ENCODE measurements around the gene KIF16B.

Gene KIF16B

DNA sequence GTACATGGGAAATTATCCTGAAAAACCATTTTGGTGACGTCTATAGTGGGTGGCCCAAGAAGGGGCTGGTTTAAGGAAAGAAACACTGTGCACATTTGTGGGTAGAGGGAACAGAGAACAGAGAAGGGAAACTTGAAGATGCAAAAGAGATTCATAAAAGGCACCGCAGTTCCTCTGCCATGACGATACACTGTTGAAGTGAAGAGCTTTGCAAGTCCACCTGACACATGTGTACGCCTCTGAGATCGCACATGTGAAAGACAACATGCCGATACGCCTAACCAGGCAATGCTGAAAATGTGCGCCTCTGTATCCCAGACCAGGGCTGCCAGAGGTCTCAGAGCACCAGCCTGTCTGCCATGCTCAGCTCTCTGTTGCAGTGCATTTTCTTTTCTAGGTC is 180.9 kb downstream of the KIF16B start:
- no peak for DNase-seq

DNA sequence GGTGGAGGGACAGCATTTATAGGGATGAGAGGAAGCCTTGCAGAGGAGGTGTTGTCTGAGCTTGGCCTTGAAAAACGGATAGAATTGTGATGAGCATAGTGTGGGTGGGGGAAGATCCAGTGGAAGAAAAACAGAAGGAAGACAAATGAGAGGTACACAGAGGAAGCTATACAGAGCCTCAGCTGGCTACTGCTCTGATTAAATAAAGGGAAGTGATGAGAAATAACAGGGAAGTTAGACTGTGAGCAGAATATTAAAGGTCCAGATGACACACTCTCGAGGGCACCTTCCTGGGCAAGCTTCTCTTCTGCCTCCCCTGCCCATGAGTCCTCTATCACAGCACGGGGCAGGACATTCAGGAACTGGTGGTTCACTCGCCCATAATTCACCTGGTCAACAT is 182.3 kb downstream of the KIF16B start:
- DNase-seq, result peak; percentile 47 to 68

DNA sequence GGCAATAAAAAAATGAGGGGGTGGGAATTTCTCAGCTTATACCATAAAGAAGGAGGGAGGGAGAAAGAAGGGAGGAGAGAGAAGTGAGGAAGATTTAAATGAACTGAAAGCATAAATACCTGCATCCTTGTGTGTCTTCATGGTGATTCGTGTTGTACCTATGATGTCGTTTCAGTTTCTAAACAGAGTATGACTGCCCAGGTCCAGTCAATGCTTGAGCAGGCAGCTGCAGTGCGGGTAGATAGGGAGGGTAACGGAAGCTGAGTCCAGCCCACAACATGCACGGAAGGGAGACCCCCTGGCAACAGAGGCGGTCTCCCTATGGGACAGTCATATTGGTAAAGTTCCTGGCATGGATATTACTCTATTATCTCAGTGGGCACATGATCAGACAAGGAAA is 184.5 kb downstream of the KIF16B start:
- no peak for DNase-seq

DNA sequence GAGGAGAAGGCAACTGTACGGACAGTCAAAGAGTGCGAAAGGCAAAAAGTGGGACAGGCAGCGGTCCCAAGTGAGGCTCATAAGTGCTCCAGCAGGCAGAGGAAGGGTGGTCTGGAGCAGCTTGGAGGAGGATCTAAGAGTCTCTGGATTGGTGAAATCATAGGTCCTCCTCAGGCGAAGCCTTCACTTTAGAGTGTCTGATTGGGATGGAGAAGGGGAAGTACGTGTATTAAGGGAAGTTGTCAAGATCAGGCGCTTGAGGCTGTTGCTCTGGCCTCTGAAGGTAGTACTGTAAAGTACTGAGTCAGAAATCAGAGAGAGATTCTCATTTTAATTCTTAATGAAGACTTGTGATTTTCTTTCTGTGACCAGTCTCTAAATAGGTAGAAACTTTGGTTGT is 185.6 kb downstream of the KIF16B start:
- DNase-seq, result peak; percentile 50 to 59

DNA sequence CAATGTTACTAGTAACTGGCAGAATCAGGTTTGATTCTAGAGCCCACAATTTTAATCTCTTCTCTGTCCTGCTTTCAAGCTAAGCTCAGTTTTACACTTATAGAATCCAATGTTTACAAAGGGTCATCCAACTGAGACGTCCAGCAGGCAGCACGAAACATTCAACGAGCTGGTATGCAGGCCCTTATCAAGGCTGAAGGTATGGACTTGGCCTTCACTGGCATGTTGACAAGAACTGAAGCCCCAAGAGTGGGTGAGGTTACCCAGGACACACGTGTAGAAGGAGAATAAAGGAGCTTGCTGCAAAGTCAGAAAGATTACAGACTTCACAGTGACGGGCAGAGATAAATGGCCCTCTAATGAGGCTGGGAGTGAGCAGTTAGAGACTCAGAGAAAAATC is 187.4 kb downstream of the KIF16B start:
- DNase-seq, result no peak

DNA sequence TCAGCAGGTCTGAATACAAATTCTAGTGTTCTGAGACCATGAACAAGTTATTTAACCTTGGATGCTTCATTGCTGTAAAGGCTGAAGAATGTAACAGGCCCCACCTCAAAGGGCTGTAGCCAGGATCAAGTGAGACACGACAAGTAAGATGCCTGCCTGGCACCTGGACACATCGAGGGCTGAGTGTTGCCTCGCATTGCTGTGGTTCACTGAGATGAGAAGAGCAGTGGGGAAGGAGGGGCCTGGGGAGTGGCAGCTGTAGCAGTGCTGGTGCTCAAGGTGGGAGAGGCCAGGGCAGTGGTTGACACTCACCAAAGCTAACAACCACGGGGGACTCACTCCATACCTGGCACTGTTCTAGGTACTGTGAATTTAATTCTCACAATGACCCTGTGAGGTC is 187.8 kb downstream of the KIF16B start:
- no peak for DNase-seq

DNA sequence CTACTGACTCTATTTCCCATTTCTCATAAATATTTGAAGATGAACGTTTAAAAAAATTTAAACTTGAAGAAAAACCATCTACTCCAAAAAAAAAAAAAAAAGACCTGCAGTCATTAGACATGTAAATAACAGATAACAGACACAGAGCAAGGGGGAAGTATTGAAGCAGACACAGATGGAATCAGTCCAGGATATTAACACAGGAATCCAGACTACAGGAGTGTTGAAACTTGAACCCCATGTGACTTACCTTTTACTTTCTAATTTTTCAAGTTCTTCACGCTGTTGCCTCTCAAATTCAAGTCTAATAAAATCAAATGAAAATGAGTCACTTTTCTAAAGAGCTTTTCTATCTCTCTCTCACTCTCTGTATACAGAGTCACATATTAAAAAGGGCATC is 191.8 kb downstream of the KIF16B start:
- no peak for DNase-seq

DNA sequence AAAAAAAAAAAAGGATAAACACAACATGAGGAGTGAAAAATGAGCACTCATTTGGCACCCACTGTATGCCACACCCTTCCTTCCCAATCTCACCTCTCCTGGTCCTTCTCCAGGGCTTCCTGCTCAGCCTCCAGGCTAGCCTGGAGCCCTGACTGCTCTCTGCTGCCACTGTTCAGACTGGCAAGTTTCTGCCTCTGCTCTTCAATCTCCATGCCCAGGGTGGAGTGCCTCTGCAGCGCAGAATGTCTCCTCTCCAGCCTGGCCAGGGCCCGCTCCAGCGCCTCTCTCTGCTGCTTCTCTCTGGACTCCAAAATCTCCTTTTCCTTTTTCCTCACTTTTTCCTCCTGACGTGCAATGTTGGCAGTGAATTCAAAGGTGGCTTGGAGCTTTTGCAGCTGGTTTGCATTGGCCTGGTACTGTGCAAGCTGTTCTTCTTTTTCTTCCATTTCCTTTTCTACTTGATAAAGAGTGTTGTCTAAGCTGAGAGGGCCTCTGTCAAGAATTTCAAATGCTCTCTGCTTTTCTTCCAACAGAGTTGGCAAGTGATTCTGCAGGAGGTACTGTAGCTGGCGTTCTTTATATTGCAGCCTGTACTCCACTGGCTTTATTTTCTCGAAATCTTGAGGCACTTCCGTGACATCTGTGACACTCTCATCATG is 194.4 kb downstream of the KIF16B start:
- DNase-seq, result no peak

DNA sequence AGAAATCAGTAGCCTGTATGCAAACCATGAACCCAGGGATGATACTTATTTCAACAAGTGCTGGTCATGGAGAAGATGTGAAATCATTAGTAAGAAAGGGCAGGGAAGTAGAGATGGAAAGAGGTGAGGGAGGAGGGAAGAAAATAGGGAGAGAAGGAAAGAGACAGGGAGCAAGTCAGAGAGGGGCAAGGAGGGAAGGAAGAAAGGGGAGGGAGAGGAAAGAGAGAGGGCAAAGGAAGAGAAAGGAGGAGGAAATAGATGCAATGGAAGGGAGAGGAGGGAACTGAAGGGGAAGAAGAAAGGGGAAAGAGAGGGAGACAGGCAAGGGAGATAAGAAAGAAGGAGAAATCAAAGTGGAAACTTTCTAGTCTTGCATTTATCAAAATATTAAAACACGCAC is 195.1 kb downstream of the KIF16B start:
- DNase-seq, result no peak

DNA sequence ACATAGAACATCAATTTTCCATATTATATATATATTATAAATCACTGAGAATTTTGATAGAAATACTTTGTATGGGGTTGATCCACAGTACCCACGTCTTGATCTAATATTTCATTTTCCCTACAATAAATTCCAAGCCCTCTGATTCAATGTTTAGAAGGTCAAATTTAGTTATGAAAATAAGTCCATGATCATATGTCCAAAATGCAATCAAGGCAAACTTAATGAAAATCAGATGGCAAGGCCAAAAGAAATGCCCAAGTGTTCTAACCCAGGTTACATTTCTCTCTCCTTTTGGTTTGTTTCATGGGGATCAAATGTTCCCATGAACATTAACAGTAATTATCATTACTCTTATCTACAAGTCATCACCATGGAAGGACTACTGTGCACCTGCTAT is 203.8 kb downstream of the KIF16B start:
- DNase-seq, result no peak

DNA sequence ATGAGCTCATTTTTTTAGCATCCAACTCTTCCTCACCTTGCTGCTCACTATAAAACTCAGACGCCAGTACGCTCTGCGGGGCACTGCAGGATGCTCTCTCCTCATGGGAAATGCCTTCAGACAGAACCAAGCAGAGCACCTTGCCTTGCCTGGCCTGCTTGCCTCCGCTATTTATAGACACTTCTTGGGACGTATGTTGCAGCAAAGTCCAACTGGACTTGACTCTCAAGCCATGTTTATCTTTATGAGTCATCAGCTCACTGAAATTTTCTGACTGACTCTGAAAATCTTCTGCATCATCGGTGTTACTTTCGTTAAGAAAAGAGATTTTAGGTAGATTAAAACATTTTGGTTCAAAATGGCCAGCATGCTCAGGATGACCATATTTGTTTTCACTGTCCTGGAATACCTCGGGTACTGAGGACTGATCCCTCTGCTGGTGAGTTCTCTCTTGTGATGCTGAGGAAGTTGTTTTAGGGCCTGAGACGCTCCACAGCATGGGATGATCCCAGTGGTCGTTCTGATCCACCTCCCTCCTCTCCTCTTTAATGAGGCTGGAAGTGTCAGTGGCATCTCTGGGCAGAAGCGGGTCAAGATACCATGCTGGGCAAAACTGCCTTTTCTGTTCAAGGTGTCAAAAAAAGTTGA is 204.5 kb downstream of the KIF16B start:
- DNase-seq, result no peak

DNA sequence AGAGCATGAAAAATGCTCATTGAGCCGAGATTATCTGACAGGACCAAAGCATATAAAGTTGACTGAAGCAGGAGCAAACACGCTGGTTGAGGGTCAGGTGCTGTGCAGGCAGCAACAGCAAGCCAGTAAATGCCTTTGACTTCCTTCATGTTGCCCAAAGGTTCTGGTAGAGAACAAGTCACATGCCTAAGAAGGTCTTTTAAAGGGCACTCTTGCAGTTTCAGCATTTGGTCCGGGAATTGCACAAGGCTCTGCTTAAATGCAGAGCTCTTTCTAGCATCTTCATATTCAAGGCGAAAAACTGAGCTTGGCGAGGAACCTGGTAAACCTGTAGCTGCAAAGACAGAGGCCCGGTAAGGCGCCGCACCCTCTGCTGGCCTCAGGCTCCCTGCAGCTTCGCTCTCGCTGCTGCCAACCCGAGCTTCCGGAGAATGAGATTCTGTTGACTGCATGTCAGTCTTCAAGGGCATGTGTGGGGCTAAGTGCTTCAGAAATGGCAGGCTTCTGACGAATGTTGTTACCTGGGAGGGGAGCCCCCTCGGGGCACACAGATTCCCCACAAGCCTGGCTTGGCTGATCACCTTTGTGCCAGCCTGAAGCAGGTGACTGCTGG is 205.2 kb downstream of the KIF16B start:
- DNase-seq, result no peak

DNA sequence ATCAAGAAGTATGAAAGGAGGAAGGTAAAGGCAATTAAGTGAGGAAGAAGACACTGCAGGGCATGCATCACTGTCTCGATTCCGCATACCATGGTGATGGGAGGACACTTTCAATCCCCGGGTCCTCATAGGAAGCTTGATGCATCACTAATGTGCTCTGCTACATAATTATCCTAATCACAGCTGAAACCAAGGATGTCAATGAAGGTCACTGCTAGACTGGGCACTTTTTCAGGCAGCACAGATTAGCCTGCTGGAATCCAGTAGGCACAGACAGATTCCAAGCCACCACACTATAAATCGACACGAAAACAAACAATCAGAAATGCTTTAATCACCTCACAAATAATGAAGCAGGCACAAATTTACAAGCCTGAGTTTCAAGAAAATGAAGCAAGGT is 206.7 kb downstream of the KIF16B start:
- no peak for DNase-seq

DNA sequence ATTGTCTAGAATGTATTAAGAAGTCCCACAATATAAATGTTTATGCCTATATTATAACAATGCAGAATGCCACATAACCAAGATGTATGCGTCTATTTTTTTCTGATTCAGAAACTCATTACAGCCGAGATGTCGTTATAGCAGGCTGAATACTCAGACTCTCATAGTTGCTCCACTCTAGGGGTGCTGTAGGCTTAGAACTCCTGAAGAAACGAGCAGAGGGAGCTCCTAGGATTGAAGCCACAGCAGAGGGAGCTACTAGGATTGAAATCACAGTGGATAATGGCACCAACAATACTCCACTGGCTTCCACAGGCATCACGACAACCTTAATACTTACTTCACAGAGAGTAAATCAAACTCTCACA is 208.9 kb downstream of the KIF16B start:
- no peak for DNase-seq

DNA sequence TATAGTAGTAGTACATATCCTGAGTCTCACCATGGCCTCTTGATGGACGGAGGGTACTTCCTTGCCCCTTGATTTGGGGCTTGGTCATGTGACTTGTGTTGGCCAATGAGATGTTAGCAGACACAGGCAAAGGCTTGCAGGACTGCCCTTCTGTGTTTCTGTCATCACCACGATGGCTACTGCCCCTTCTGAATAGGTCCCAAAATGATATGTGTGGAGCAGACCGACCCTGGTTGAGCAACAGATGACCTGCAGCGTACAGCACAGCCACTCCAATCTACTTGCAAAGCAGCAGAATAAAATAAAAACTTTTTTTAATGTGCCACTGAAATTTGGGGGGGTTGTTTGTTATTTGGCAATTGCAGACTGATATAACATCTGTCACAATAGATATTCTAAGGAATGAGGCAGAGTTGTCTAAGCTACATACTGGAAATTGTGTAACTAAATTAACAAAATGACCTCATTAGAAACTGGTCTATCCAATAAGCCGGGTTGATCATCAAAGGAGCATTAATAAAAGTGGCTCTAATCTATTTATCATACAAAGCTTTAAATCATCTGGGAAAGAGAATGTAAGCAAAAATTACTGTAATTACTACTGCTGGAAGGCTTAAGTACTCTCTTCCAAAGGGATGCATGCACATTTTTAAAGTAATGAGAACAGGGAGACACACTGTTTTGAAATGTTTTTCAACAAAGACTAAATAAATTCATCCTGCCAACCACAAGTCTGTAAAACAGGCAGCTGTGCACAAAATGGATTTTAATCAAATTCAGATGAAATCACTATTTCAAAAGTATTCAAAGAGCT is 209.5 kb downstream of the KIF16B start:
- DNase-seq, result no peak

DNA sequence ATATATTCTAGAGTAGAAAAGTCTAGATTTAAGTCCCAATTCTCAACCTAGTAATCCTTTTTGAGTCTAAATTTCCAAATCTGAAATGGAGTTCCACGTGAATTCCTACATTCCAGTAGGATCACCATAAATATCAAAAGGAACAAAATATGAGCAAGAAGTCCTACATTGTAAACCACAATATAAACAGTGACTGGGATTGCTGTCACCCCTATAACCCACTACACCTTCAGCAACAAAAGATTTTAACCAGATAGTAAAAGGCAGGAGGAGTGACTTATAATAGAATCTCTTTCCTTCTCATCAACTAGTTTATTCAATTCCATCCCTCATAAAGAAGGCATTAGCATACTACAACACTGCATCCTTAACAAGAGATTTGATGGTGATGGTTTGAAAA is 210.6 kb downstream of the KIF16B start:
- DNase-seq, result no peak

DNA sequence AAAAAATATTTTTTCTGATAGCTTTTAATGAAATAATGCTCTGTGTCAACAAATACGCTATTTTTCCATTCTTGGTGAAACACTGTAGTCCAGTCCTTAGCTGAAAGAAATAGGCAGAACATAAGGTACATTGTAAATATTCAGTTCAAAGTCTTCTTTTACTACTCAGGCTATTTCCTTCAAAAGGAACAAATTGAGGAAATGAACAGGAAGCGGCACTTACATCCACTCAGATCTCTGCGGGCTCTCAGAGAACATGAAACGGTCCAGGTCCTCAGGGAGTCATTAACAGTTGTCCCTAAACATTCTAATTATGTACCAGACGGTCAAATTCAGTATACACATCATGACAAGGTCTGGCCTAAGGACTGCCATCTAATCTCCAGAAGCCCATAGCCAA is 212.6 kb downstream of the KIF16B start:
- DNase-seq, result no peak

DNA sequence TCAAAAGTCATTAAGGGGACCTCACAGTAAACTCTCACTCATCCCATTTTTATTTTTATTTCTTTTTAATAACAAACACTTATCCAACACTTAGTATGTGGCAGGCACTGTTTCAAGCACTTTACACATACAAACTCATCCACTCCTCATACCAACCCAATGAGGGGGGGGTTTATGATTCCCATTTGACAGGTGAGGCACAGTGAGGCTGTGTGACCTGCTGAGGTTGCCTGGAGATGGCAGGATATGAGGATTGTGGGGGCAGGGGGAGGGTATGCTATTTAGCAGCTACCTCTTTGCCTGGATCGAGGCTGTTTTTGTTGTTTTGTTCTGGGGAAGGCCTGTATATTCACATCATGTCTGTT is 219.8 kb downstream of the KIF16B start:
- no peak for DNase-seq

DNA sequence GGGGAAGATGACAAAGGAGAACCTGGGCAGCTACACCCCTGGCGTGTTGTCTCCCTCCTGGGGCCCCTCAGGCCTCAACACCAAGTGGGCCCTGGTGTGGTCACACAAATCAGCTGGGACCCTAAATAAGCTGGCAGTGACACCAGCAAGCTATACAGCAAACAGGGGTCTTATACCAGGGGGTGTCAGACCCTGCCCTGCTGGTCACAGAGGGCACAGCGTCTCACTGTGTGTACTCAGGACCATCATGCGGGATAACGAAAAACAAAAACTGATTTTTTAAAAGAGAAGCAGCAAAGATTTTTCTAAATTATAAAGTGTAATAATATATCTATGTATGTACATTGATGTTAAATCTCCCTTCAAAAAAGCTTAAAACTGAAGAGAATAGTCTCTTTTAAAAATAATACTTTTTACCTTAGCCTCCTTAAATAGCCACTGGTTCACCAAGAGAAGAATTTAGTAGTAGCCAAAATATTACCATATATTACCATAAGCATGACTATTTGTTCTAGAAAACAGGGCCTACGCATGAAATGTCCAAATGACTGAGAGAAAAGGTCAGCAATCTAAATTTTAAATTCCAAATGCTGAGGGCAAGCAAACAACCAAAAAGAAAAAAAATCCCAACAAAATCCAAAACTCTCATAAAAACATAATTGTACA is 220.4 kb downstream of the KIF16B start:
- no peak for DNase-seq

DNA sequence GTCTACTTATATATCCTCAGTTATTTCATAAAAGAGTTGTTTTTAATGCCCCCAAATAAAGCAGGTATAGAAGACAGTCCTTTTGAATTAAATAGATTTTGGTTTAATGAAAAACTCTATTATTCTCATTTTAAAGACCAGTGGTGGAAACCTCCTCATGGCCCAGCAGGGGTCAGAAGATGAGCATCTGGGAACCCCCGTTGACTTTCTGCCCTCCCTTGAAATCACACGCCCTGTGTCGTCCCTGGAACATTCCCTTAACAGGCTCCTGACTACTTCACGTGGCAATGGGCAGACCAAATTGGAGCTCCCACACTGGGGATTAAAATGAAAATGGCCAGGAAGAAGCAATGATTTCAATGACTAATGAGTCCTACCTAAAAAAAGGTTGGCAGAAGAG is 220.9 kb downstream of the KIF16B start:
- DNase-seq, result no peak

DNA sequence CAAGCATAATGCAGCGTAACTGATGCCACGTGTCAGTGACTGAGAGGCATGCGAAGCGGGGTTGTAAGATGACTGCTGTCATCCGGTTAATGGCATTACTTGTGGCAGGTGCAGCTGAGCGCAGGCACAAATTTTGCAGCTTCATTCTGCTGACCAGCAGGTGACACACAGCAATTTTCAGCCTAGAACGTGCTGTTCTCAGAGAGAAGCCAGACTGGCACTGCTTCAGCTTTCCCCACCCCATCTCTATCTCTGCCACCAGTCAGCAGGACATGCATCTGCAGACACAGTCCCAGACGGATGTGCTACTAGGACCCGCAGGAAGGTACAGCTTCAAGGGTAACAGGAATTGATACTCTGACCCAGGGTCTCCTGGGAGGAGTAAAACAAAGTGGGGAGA is 221.8 kb downstream of the KIF16B start:
- no peak for DNase-seq

DNA sequence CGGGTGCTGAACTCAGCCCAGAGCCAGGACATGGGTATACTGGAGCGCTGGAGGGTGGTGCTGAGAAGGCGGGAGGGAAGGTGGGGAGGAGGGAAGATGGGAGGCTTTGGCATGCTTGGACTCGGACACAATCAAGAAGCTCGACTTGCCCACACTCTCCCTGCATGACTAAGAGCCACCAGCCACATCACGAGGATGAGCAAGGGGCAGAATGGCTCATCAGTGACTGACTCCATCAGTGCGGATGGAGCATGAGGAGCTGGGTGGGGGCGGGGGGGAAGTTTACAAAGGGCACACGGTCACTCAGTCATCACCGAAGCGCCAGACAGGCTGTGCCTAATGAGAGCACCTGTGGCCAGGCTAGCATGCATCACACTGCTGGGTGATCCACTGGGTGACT is 222.8 kb downstream of the KIF16B start:
- peak in 1 of 2 donors; percentile 35 for DNase-seq

DNA sequence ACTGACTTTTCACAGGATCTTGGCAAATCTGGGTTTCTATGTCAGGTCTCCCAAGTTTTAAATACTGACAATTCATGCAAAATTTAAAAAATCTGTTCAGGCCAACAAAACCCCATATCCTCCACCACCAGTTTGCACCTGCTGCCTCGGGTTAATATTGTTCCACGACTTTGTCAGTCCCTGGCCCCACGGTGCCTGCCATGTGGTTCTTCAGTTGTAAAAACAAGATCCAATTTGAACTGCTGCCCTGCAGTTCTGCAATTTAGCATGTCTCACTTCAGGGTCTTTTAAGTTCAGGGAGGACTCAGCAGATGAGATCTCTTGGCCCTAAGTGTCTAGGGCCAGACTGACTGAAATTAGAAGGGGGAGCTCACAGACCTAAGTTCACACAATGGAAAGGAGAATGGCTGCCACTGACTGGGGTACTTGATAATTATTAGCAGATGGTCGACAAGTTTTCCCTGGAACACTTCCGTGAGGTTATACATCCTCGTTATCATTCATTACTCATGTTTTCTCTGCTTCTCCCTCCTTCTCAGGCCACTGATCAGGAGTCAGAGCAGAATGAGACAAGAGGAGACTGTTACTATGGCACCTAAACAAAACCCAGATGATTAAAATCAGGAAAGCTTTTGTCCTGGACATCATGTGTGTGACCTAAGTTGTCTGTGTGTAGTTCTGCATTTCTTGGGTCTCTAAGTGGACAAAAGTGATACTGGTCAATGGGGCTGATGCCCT is 223.6 kb downstream of the KIF16B start:
- DNase-seq, result no peak

Data from inflammatory macrophage treated with lipopolysaccharide for 1 hour (primary cell).